HepG2 (cell line): ENCODE results near the gene NPDC1. TPM values are rescaled to one million over a fixed set of nuclear protein-coding genes. Genes with fewer than 3 reads are reported as not detected.
A peak's percentile ranks its signal among the peaks of the same experiment; 100 is the strongest.

Source experiments
- AGO2 ChIP-seq: fragments of 200-400 bp; formaldehyde crosslinking; optimal IDR thresholded peaks from 2 replicates; pipeline ENCODE3; 2017; ENCODE audit warnings: mild to moderate bottlenecking, low read depth, low read length, moderate library complexity
- AKAP8 ChIP-seq: sonication (generic); formaldehyde crosslinking; IDR thresholded peaks from 2 replicates; pipeline ENCODE4 v1.5.1; 2020; ENCODE audit warnings: mild to moderate bottlenecking, missing genetic modification reagents
- ASH2L ChIP-seq: fragments of 300-600, 200-600 bp; sonication (generic); IDR thresholded peaks from 2 replicates; pipeline ENCODE4 v1.7.0; 2017; ENCODE audit warnings: low read depth, mild to moderate bottlenecking, moderate library complexity, mixed read lengths, low read length; ENCODE audit not compliant: insufficient read length
- HOXA9 ChIP-seq: sonication (generic); formaldehyde crosslinking; IDR thresholded peaks from 2 replicates; pipeline ENCODE4 v1.8.1; 2022; ENCODE audit warnings: missing genetic modification reagents, mild to moderate bottlenecking, moderate library complexity, borderline replicate concordance
- IKZF1 ChIP-seq: fragments of 450-650 bp; IDR thresholded peaks from 2 replicates; pipeline ENCODE4 v1.7.1; 2016
- IRX3 ChIP-seq: sonication (generic); formaldehyde crosslinking; IDR thresholded peaks from 2 replicates; pipeline ENCODE4 v1.8.1; 2023; ENCODE audit warnings: mild to moderate bottlenecking, low read depth, missing genetic modification reagents, borderline replicate concordance
- JUNB ChIP-seq: sonication (generic); formaldehyde crosslinking; IDR thresholded peaks from 2 replicates; pipeline ENCODE4 v1.8.0; 2022; ENCODE audit warnings: missing genetic modification reagents, mild to moderate bottlenecking, borderline replicate concordance
- NCOA1 ChIP-seq: sonication (generic); formaldehyde crosslinking; IDR thresholded peaks from 2 replicates; pipeline ENCODE4 v1.9.0; 2021; ENCODE audit warnings: missing genetic modification reagents
- NFIC ChIP-seq: IDR thresholded peaks from 2 replicates; pipeline ENCODE4 v1.6.1; 2012; ENCODE audit warnings: mild to moderate bottlenecking, low read length, inconsistent platforms
- RARA ChIP-seq: IDR thresholded peaks from 2 replicates; pipeline ENCODE4 v1.6.1; 2016; ENCODE audit warnings: missing genetic modification reagents, missing compliant biosample characterization
- RBFOX2 ChIP-seq: fragments of 200-400 bp; formaldehyde crosslinking; IDR thresholded peaks from 2 replicates; pipeline ENCODE4 v1.6.1; 2017; ENCODE audit warnings: low read depth, mild to moderate bottlenecking, low read length
- SETDB1 ChIP-seq: sonication (generic); formaldehyde crosslinking; IDR thresholded peaks from 2 replicates; pipeline ENCODE4 v1.5.1; 2020; ENCODE audit warnings: missing genetic modification reagents, mild to moderate bottlenecking, borderline replicate concordance
- SRSF4 ChIP-seq: fragments of 200-400 bp; formaldehyde crosslinking; IDR thresholded peaks from one replicate; pipeline ENCODE4 v1.6.1; 2018; ENCODE audit warnings: mild to moderate bottlenecking, low read depth, low read length, moderate library complexity; ENCODE audit not compliant: poor library complexity, severe bottlenecking
- ZNF124 ChIP-seq: sonication (generic); formaldehyde crosslinking; IDR thresholded peaks from 2 replicates; pipeline ENCODE4 v1.4.0; 2020; ENCODE audit warnings: missing genetic modification reagents
- ZNF160 ChIP-seq: sonication (generic); formaldehyde crosslinking; IDR thresholded peaks from 2 replicates; pipeline ENCODE4 v1.8.0; 2022; ENCODE audit warnings: mild to moderate bottlenecking, inconsistent platforms, missing genetic modification reagents
- ZNF264 ChIP-seq: sonication (generic); formaldehyde crosslinking; IDR thresholded peaks from 2 replicates; pipeline ENCODE4 v1.4.0; 2020; ENCODE audit warnings: missing genetic modification reagents
- ZNF3 ChIP-seq: IDR thresholded peaks from 2 replicates; pipeline ENCODE4 v1.7.0; 2017; ENCODE audit warnings: inconsistent platforms
- ZNF30 ChIP-seq: sonication (generic); formaldehyde crosslinking; IDR thresholded peaks from 2 replicates; pipeline ENCODE4 v1.5.0; 2020; ENCODE audit warnings: mild to moderate bottlenecking, missing genetic modification reagents
- ZNF547 ChIP-seq: sonication (generic); formaldehyde crosslinking; IDR thresholded peaks from 2 replicates; pipeline ENCODE4 v1.5.1; 2020; ENCODE audit warnings: mild to moderate bottlenecking, missing genetic modification reagents
- ZNF564 ChIP-seq: sonication (generic); formaldehyde crosslinking; IDR thresholded peaks from 2 replicates; pipeline ENCODE4 v1.8.1; 2023; ENCODE audit warnings: mild to moderate bottlenecking, missing genetic modification reagents
- ZNF614 ChIP-seq: IDR thresholded peaks from 2 replicates; pipeline ENCODE4 v1.6.1; 2018; ENCODE audit warnings: missing biosample characterization, missing genetic modification reagents, inconsistent platforms, borderline replicate concordance
- ZNF639 ChIP-seq: conservative IDR thresholded peaks from 2 replicates; pipeline ENCODE4 v1.6.1; 2018; ENCODE audit warnings: missing genetic modification reagents
- ZNF777 ChIP-seq: sonication (generic); formaldehyde crosslinking; IDR thresholded peaks from 2 replicates; pipeline ENCODE4 v1.4.0; 2020; ENCODE audit warnings: missing genetic modification reagents
- ZNF790 ChIP-seq: sonication (generic); formaldehyde crosslinking; IDR thresholded peaks from 2 replicates; pipeline ENCODE4 v1.8.0; 2022; ENCODE audit warnings: missing genetic modification reagents, mild to moderate bottlenecking, borderline replicate concordance
- ZSCAN29 ChIP-seq: sonication (generic); formaldehyde crosslinking; conservative IDR thresholded peaks from 2 replicates; pipeline ENCODE4 v1.4.0; 2020; ENCODE audit warnings: mild to moderate bottlenecking, missing genetic modification reagents
- polyA plus RNA-seq, 8 experiments: library from polyadenylated mRNA; depleted of rRNA in 3 of 8; stranded (reverse) in 7 of 8; unstranded in 1 of 8; fragments of >200 nt; fragmentation: Illumina TruSeq in 4 of 8; extraction: Trizol in 4 of 8; gene quantifications; 2 replicates each; pipeline versions ENCODE4 v1.2.1 to v1.2.3, GENCODE V29; 2011 to 2016; ENCODE audit warnings: low read depth in 4 of 8, missing spikeins in 1 of 8, mixed read lengths in 1 of 8; ENCODE audit not compliant: insufficient read depth in 1 of 8
- total RNA-seq, 5 experiments: library from RNA; depleted of rRNA; stranded (reverse); fragments of >200 nt; fragmentation: Illumina TruSeq; extraction: Trizol; gene quantifications; 2 replicates each; pipeline ENCODE4 v1.2.3, GENCODE V29; 2016; ENCODE audit warnings: low read depth in 1 of 5
- TF ChIP-seq, protein P1 (sequence below): sonication (generic); formaldehyde crosslinking; IDR thresholded peaks from 2 replicates; pipeline ENCODE4 v1.4.0; 2020; ENCODE audit warnings: missing genetic modification reagents
- TF ChIP-seq, protein P2 (sequence below): sonication (generic); formaldehyde crosslinking; IDR thresholded peaks from 2 replicates; pipeline ENCODE4 v1.4.0; 2020; ENCODE audit warnings: mild to moderate bottlenecking, missing genetic modification reagents, borderline replicate concordance
- TF ChIP-seq, protein P3 (sequence below): sonication (generic); formaldehyde crosslinking; IDR thresholded peaks from 2 replicates; pipeline ENCODE4 v1.4.0; 2020; ENCODE audit warnings: mild to moderate bottlenecking, missing genetic modification reagents
- TF ChIP-seq, protein P4 (sequence below): sonication (generic); formaldehyde crosslinking; IDR thresholded peaks from 2 replicates; pipeline ENCODE4 v1.4.0; 2020; ENCODE audit warnings: missing genetic modification reagents

NPDC1 gene
- total and polyA plus RNA-seq, 2 of the 13 experiments (the other 11 are each of a cell fraction or from before 2014, with no cell fraction given) = 0.84 to 5.4 TPM

- no peak for TF ChIP-seq ZNF564
- no peak for TF ChIP-seq ZNF790
- TF ChIP-seq, protein P1, sequence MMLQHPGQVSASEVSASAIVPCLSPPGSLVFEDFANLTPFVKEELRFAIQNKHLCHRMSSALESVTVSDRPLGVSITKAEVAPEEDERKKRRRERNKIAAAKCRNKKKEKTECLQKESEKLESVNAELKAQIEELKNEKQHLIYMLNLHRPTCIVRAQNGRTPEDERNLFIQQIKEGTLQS (CRISPR knock-in tag) = peak; percentile 24; the same call in 1 of the 2 replicates
- no peak for TF ChIP-seq ZNF3 (CRISPR knock-in tag)
- TF ChIP-seq ZNF124 (CRISPR knock-in tag) = no peak
- TF ChIP-seq SRSF4 = no peak
- no peak for TF ChIP-seq RARA (CRISPR knock-in tag)
- no peak for TF ChIP-seq ZNF160 (CRISPR knock-in tag)
- no peak for TF ChIP-seq NFIC
- TF ChIP-seq ZNF777 (CRISPR knock-in tag) = no peak
- TF ChIP-seq AGO2 = peak; percentile 37
- no peak for TF ChIP-seq HOXA9 (CRISPR knock-in tag)
- TF ChIP-seq ZNF614 (CRISPR knock-in tag) = peak; percentile 38; the same call in 1 of the 2 replicates
- no peak for TF ChIP-seq JUNB
- TF ChIP-seq, protein P2, sequence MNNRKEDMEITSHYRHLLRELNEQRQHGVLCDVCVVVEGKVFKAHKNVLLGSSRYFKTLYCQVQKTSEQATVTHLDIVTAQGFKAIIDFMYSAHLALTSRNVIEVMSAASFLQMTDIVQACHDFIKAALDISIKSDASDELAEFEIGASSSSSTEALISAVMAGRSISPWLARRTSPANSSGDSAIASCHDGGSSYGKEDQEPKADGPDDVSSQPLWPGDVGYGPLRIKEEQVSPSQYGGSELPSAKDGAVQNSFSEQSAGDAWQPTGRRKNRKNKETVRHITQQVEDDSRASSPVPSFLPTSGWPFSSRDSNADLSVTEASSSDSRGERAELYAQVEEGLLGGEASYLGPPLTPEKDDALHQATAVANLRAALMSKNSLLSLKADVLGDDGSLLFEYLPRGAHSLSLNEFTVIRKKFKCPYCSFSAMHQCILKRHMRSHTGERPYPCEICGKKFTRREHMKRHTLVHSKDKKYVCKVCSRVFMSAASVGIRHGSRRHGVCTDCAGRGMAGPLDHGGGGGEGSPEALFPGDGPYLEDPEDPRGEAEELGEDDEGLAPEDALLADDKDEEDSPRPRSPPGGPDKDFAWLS (CRISPR knock-in tag) = no peak
- TF ChIP-seq SETDB1 = no peak
- TF ChIP-seq AKAP8 (CRISPR knock-in tag) = no peak
- TF ChIP-seq IKZF1 = no peak
- no peak for TF ChIP-seq IRX3 (CRISPR knock-in tag)
- TF ChIP-seq, protein P3, sequence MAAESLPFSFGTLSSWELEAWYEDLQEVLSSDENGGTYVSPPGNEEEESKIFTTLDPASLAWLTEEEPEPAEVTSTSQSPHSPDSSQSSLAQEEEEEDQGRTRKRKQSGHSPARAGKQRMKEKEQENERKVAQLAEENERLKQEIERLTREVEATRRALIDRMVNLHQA (CRISPR knock-in tag) = no peak
- TF ChIP-seq, protein P4, sequence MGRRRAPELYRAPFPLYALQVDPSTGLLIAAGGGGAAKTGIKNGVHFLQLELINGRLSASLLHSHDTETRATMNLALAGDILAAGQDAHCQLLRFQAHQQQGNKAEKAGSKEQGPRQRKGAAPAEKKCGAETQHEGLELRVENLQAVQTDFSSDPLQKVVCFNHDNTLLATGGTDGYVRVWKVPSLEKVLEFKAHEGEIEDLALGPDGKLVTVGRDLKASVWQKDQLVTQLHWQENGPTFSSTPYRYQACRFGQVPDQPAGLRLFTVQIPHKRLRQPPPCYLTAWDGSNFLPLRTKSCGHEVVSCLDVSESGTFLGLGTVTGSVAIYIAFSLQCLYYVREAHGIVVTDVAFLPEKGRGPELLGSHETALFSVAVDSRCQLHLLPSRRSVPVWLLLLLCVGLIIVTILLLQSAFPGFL (CRISPR knock-in tag) = no peak
- no peak for TF ChIP-seq ZNF30 (CRISPR knock-in tag)
- TF ChIP-seq ASH2L = no peak
- TF ChIP-seq ZNF547 (CRISPR knock-in tag) = no peak
- TF ChIP-seq ZNF264 (CRISPR knock-in tag) = no peak
- TF ChIP-seq NCOA1 (CRISPR knock-in tag) = no peak
- TF ChIP-seq ZSCAN29 (CRISPR knock-in tag) = no peak
- no peak for TF ChIP-seq ZNF639 (CRISPR knock-in tag)
- no peak for TF ChIP-seq RBFOX2
Measured at GRCh38 chr9:137083394-137084004, 37.5 kb upstream of the NPDC1 start (continued).
